Endodermal cell (in vitro differentiated cells): ENCODE data around the gene ZRANB3. TPM values are rescaled to one million over a fixed set of nuclear protein-coding genes. Genes with fewer than 3 reads are reported as not detected.

Experiments used
- DNase-seq: peaks from one replicate; pipeline ENCODE4 v3.0.0-alpha.2; 2017
- H3K27ac ChIP-seq: 2 replicates; pipeline ENCODE4 v1.5.1; 2013; ENCODE audit warnings: mild to moderate bottlenecking, low read depth, low read length, moderate library complexity
- H3K27me3 ChIP-seq: 2 replicates; pipeline ENCODE4 v1.6.1; 2013; ENCODE audit warnings: mild to moderate bottlenecking, low read length, moderate library complexity; ENCODE audit not compliant: insufficient read depth, control insufficient read depth, poor library complexity, severe bottlenecking
- H3K36me3 ChIP-seq: 2 replicates; pipeline ENCODE4 v1.7.0; 2013; ENCODE audit warnings: mild to moderate bottlenecking, low read length, moderate library complexity; ENCODE audit not compliant: control insufficient read depth, insufficient read depth
- H3K4me1 ChIP-seq: one replicate; pipeline ENCODE4 v1.7.0; 2013; ENCODE audit warnings: low read length; ENCODE audit not compliant: control insufficient read depth, insufficient read depth
- H3K4me3 ChIP-seq: 2 replicates; pipeline ENCODE4 v1.5.1; 2013; ENCODE audit warnings: mild to moderate bottlenecking, low read length, moderate library complexity
- H3K9ac ChIP-seq: 2 replicates; pipeline ENCODE4 v1.6.1; 2013; ENCODE audit warnings: mild to moderate bottlenecking, low read length, moderate library complexity; ENCODE audit not compliant: poor library complexity, severe bottlenecking; ENCODE audit errors: extremely low read depth
- H3K9me3 ChIP-seq: 2 replicates; pipeline ENCODE4 v1.6.1; 2013; ENCODE audit warnings: mild to moderate bottlenecking, low read length, moderate library complexity; ENCODE audit not compliant: control insufficient read depth
- H3K27ac Mint-ChIP-seq: 2 replicates; pipeline ENCODE4 v1.8.0; 2020; ENCODE audit warnings: mixed read lengths
- H3K27me3 Mint-ChIP-seq: 2 replicates; pipeline ENCODE4 v1.8.0; 2021; ENCODE audit warnings: mild to moderate bottlenecking, mixed read lengths; ENCODE audit not compliant: insufficient read depth
- H3K36me3 Mint-ChIP-seq: 2 replicates; pipeline ENCODE4 v1.8.0; 2020; ENCODE audit warnings: low read depth, mixed read lengths
- H3K4me1 Mint-ChIP-seq: 2 replicates; pipeline ENCODE4 v1.8.0; 2020; ENCODE audit warnings: mixed read lengths
- H3K4me3 Mint-ChIP-seq: 2 replicates; pipeline ENCODE4 v1.8.0; 2020; ENCODE audit warnings: mild to moderate bottlenecking, moderate library complexity, mixed read lengths
- H3K9me3 Mint-ChIP-seq: 2 replicates; pipeline ENCODE4 v1.8.0; 2020; ENCODE audit warnings: mild to moderate bottlenecking, mixed read lengths
- WGBS, 2 experiments: methylation state at CpG; one replicate each; pipeline versions ENCODE4 v1.1.5 to v1.1.7; 2013; ENCODE audit warnings: missing lambda C conversion rate in 2 of 2, mixed read lengths in 1 of 2; ENCODE audit not compliant: insufficient coverage in 1 of 2, insufficient read length in 1 of 2; 5-methylcytosine and 5-hydroxymethylcytosine counted together
- total RNA-seq, 2 donors: library from RNA; stranded (reverse); fragmentation: NEBNext Ultra II Directional in 1 of 2; extraction: Animal tissue kit (Norgen Biotek cat#: 25700) in 1 of 2; gene quantifications; 2 replicates in 1 of 2; 3 replicates in 1 of 2; pipeline ENCODE4 v1.2.1, GENCODE V29; 2021
- TF ChIP-seq, protein P1 (sequence below): fragments of 200-600 bp; sonication (generic); conservative IDR thresholded peaks from 2 replicates; pipeline ENCODE4 v1.5.0; 2021; ENCODE audit warnings: antibody characterized with exemption, mild to moderate bottlenecking

ZRANB3 gene
- total RNA-seq, 2 donors from 2014 or later = 17.2 to 20.7 TPM

DNA sequence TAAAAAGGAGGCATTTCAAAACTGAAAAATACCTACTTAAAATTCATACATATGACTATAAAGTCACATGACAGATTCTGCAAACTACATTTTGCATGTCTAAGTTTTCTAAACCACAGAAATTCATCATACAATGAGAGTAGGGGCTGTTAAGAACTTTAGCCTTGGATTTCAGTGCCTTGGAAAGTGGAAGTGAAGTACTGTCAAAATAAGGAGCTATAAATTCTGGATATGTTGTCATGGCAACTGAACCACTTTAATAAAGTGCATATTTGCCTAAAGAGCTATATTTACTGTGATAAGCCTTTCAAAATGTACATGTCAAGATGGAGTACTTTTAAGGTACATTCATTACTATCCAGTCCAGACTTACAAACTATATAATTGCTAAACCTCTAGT lies 251.8 kb downstream of the ZRANB3 start:
- peaks cover 24% of the 10 kb centered on the region for H3K4me1 Mint-ChIP-seq
- no peaks in the 10 kb centered on the region for H3K36me3 ChIP-seq
- H3K27me3 ChIP-seq = no peaks in the 10 kb centered on the region
- H3K36me3 Mint-ChIP-seq = peaks cover 1% of the 10 kb centered on the region
- H3K4me3 Mint-ChIP-seq = no peak overlapping the region
- no peaks in the 10 kb centered on the region for H3K27me3 Mint-ChIP-seq
- H3K27ac ChIP-seq = no peak overlapping the region
- H3K27ac Mint-ChIP-seq = no peak overlapping the region
- H3K4me1 ChIP-seq = peaks cover 4% of the 10 kb centered on the region
- no peak overlapping the region for H3K9ac ChIP-seq
- H3K9me3 Mint-ChIP-seq = peaks cover 4% of the 10 kb centered on the region
- no peak overlapping the region for H3K4me3 ChIP-seq
- DNase-seq = no peak
- TF ChIP-seq, protein P1, sequence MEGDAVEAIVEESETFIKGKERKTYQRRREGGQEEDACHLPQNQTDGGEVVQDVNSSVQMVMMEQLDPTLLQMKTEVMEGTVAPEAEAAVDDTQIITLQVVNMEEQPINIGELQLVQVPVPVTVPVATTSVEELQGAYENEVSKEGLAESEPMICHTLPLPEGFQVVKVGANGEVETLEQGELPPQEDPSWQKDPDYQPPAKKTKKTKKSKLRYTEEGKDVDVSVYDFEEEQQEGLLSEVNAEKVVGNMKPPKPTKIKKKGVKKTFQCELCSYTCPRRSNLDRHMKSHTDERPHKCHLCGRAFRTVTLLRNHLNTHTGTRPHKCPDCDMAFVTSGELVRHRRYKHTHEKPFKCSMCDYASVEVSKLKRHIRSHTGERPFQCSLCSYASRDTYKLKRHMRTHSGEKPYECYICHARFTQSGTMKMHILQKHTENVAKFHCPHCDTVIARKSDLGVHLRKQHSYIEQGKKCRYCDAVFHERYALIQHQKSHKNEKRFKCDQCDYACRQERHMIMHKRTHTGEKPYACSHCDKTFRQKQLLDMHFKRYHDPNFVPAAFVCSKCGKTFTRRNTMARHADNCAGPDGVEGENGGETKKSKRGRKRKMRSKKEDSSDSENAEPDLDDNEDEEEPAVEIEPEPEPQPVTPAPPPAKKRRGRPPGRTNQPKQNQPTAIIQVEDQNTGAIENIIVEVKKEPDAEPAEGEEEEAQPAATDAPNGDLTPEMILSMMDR = no peak
- H3K9me3 ChIP-seq = peaks cover 8% of the 10 kb centered on the region

DNA sequence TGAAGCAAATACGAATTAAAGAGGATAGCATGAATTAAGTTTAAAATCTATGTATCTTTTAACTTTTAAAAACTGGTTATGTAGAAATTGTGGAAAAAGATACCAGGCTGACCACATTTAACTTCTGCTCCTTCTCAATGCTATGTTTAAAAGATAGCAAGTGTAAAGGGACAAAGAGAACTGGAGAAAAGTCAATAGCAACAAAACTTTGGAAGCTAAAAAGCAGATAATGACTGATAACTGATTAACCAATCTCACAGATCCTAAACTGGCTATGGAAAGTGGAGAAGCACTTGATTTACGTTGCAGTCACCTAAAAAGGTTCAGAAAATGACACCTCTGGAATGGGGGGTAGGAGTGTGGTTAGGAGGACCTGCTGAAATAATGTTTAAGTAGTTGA lies 254.5 kb downstream of the ZRANB3 start:
- H3K36me3 Mint-ChIP-seq = peaks cover 10% of the 10 kb centered on the region
- peak overlapping the region; percentile 1 for H3K4me3 Mint-ChIP-seq
- H3K4me3 ChIP-seq = peak overlapping the region; percentile 46
- H3K36me3 ChIP-seq = no peaks in the 10 kb centered on the region
- peaks cover 20% of the 10 kb centered on the region for H3K9me3 Mint-ChIP-seq
- no peak overlapping the region for H3K27ac ChIP-seq
- TF ChIP-seq, protein P1 = no peak
- no peaks in the 10 kb centered on the region for H3K4me1 ChIP-seq
- WGBS, 2 experiments = 92 to 100% methylated on average over 1 to 2 of the region's 2 CpGs
- DNase-seq = no peak
- no peaks in the 10 kb centered on the region for H3K27me3 Mint-ChIP-seq
- H3K27ac Mint-ChIP-seq = no peak overlapping the region
- no peaks in the 10 kb centered on the region for H3K27me3 ChIP-seq
- H3K4me1 Mint-ChIP-seq = peaks cover 17% of the 10 kb centered on the region
- peaks cover 25% of the 10 kb centered on the region for H3K9me3 ChIP-seq
- no peak overlapping the region for H3K9ac ChIP-seq

DNA sequence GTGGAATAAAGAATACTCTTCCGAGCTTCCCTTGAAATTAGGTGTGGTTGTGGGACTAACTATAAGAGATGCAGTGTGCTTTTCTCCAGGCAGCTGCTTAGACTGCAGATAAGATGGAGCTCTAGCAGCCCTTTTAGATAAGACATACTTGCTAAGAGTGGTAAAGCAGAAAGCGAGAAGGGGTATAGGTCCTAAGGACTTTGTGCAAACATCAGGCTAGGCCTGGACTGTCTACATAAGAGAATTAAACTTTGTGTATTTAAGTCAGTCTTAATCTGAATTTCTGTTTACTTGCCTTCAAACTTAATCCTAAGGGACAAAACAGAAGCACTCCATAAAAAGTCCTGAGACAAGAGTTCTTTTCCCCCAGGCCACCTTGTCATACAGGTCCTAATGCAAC lies 260.0 kb downstream of the ZRANB3 start:
- Mint-ChIP-seq H3K4me1 (peaks cover 14% of the 10 kb centered on the region), H3K4me3 (no peak overlapping the region), H3K36me3 (peaks cover 13% of the 10 kb centered on the region), H3K27ac (no peak overlapping the region), H3K9me3 (peaks cover 20% of the 10 kb centered on the region), H3K27me3 (no peaks in the 10 kb centered on the region)
- Histone ChIP-seq H3K27me3 (no peaks in the 10 kb centered on the region), H3K36me3 (no peaks in the 10 kb centered on the region), H3K4me3 (peak overlapping the region; percentile 13), H3K9ac (no peak overlapping the region), H3K4me1 (peaks cover 7% of the 10 kb centered on the region), H3K9me3 (peaks cover 25% of the 10 kb centered on the region), H3K27ac (no peak overlapping the region)
- no peak for DNase-seq
- WGBS, 2 experiments = 83 to 90% methylated on average over 1 to 2 of the region's 2 CpGs
- TF ChIP-seq, protein P1 = no peak
